Stimulated activated CD4-positive, alpha-beta T cell treated with anti-CD3 and anti-CD28 coated beads, TNF-alpha, amount 100 ng/mL, for 4 hours (primary cell): ENCODE results near the gene ZNF428.
"Not testable (repeated sequence)": the region's sequence is repeated elsewhere in the genome, so short reads cannot be mapped to it uniquely, and the experiment has no call there.

ENCODE experiments used
- DNase-seq, 3 experiments: peaks; one replicate each; pipeline ENCODE4 v3.0.0-alpha.2; 2020; ENCODE audit warnings: low read depth in 3 of 3

The ZNF428 gene

DNA sequence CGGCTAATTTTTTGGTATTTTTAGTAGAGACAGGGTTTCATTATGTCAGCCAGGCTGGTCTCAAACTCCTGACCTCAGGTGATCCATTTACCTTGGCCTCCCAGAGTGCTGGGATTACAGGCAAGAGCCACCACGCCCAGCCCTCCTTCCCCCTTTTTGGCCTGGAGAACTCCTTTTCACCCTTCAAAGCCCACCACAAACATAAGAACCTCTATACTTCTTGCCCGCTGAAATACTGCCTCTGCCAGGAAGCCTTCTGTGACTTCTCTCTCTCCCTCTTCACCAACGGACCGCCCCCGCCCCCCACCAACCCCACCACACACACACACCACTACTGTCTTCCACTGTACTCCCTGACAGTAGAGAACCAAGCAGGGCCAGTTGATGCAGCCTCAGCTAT is 2.5 kb downstream of the ZNF428 start:
- no peak for DNase-seq

DNA sequence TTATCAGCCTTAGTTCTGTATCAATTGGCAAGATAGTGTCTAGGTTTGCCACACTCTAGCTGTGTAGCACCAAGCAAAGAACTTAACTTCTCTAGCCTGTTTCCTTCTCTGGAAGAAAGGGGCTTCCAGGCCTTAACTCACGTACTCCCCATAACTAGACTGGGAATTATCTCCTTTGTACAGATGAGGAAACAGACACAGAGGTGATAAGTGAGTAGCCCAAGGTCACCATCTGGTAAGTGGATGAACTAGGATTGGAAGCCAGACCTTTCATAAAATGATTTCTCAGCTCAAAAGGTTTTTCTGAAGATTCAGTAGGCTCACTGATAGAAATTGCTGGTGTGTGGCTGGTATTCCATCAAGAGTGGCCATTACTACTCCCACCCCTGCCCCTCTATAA is 3.1 kb downstream of the ZNF428 start:
- no peak for DNase-seq

DNA sequence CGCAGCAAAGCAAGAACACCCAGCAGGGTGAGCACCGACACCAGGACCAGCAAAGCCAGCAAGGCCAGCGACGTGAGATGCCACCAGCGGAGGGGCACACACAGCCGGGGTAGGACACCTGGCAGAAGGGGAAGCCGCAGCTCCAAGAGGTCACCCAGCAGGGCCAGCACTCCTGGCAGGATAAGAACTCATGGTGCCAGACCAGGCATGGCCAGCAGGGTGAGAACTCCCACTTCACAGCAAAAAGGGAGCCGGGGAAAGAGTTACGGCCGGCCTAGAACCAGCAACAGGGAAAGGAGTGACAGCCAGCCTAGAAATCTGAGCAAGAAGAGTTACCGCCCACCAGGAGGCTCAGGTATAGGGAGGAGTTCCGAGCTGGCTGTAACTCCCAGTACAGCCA is 7.1 kb downstream of the ZNF428 start:
- DNase-seq: no peak

DNA sequence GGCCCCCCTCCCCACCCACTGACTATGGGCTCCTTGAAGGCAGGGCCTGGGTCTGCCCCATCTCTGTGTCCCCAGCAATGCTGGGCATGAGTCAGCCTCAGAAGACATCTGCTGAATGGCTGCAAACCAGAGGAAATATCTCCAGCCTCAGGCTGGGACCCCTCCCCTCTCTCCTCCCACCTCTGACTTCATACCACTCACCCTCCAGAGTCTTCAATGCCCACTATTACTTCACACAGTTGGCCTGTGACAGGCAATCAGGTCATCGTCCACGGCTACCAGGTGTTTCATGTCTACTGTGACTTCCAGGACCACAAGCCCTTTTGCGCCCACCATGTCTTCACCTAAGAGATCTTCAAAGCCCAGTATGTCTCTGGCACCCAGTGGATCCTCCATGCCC is 7.6 kb downstream of the ZNF428 start, which contains the start of gene SRRM5:
Gene SRRM5, plus strand, starts transcription at position 301 of the 400 bp plus-strand sequence. Its CDS starts 34 bp downstream, at position 335.
- no peak for DNase-seq

DNA sequence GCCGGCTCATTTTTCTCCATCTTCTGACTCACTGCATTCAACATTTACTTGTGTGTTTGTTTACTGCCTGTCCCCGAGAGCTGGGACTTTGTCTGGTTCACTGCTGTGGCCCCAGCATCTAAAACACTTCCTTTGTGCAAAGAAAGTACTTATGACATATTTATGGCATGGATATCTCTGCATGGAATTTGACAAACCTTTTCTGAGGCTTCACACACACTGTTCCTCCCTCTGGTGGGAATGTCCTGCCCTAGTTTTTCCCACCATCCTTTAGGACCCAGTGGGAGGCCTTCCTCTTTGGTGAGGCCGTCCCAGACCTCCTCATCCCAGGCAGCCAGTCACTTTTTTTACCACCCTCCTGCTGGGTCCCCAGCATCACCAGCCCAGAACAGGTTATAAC is 8.9 kb downstream of the ZNF428 start:
- no peak for DNase-seq

DNA sequence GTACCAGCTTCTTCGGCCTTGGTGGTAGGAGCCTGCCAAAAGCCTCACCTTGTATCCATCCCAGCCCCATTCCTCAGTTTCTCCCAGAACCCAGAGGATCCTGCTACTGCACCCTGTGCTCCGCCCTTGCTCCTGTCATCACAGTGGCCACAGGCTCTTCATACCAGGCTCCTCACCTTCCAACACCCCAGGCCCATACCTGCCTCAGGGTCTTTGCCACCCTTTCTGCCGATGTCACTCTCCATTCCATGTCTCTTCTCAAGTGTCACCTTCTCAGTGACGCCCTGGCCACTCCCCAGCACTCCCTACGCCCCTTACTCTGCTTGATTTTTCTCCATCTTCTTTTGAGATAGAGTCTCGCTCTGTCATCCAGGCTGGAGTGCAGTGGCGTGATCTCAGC is 9.6 kb downstream of the ZNF428 start:
- DNase-seq: no peak

DNA sequence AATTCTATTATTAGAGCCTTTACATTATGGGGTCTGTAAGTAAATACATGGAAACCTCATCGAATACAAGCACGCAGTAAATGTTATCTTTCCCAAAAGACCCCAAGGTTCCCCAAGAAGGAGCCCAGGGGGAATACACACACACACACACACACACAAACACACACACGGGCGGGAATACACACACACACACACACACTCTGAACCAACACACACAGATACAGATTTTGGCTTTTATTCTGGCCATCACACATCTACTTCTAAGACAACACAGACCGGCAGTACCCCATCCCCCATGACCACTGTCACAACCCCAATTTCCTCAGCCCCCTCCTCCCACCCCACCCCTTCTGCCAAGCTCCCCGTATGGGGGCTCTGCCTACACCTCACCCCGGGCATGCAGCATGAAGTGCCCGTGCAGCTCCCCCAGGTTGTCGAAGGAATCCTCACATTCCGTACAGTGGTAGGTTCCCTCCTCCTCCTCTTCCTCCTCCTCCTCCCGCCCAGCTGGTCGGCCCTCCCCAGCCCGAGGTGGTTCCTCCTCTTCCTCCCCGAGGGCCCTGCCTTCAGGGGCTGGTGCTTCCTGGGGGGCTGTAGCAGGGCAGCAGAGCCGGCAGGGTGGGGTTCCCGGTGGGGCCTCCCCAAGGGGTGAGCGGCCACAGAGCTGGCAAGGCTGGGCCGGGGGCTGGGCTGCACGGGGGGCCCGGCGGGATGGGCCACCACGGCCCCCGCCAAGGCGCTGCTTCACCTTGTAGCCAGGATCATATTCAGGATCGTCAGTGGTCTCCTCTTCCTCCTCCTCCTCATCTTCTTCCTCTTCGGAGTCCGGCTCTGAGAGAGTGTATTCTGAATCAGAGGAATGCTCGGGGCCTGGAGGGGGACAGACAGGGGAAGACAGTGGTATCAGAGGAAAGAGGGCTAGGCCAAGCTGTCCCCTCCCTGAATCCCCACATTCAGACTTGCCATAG is 11.9 kb downstream of the ZNF428 start:
- DNase-seq: no peak

DNA sequence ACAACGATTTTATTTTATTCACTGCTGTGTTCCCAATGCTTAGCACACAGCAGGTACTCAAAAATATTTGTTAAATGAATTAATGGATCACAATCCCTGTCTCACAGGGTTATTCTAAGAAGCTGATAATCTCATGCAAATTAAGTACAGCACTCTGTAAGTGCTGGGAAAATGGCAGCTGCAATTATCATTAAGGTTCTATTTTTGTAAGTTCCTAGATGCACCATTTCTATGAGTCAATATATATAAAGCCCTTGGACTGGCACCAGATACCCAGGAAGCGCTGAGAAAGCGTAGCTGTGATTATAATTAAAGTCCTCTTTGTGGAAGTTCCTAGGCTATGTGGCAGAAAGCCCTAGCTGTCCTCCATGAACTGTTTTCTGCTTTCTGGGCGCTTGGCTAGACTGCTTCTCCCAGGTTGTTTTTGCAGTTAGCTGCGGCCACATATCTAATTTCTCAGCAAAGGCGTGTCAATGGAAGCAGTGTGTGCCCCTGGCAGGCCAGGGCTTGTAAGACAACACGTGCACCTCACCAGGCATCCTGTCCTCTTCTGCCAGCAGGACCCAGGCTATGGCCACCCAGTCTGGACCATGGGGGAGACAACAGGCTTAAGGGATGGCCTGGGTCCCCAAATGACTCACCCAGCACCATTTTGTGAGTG is 12.7 kb downstream of the ZNF428 start:
- no peak for DNase-seq

DNA sequence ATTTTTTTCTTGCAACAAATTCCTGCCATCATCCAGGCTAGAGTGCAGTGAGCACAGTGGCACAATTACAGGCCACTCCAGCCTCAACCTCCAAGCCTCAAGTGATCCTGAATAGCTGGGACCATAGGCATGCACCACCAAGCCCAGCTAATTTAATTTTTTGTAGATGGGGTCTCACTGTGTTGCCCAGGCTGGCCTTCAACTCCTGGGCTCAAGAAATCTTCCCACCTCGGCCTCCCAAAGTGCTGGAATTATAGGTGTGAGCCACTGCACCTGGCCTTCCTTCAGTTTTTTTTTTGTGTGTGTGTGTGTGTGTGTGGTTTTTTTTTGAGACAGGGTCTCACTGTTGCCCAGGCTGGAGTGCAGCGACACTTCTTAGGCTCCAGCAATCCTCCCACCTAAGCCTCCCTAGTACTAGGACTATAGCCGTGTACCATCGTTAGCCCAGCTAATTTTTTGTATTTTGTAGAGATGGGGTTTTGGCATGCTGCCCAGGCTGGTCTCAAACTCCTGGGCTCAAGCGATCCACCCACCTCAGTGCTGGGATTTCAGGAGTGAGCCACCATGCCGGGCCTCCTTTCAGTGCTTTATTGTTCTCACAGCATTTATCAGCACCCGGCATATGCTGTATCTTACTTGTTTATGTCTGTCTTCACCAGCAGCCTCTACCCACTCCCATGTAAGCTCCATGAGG is 13.4 kb downstream of the ZNF428 start:
- DNase-seq: no peak

DNA sequence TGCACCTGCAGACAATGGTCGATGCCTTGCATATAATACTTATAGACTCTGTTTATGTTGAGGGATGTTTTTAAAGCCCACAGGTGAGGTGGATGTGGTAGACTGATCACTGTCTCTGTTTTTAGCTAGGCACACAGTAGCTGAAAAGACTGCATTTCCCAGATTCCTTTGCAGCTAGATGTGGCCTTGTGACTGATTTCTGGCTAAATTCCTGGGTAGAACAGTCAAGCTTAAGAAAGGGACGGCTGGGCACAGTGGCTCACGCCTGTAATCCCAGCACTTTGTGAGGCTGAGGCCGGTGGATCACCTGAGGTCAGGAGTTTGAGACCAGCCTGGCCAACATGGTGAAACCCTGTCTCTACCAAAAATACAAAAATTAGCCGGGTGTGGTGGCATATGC is 19.1 kb downstream of the ZNF428 start:
- DNase-seq: not testable (repeated sequence)

DNA sequence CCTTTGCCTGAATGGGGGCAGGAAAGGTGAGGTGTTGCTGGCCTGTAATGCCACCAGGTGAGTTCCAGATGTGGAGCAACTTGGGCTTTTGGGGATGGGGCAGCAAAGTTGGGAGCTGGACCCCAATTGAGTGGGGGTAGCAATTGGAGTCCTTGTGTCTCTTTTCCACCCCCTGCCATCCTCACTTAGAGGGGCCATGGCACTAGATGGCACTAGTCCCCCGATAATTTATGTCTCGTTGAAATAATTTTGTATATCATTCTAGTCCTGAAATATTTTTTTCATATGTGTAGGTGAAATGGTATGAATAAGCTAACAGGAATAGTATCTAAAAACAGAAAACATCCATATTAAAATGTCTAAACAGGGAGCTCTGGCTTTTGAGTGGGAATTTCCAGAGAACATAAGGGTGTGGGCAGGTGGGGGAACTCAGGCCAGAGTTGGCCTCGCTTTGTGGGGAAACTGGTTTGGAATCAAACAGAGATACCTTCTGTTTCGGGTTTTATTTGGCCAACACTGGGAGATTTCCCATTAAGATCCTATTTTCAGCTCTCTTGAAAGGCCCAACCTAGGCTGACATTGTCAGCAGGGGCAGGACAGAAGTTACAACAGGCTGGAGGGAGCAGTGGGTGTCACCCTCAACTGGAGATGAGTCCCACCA is 19.7 kb downstream of the ZNF428 start:
- no peak for DNase-seq

DNA sequence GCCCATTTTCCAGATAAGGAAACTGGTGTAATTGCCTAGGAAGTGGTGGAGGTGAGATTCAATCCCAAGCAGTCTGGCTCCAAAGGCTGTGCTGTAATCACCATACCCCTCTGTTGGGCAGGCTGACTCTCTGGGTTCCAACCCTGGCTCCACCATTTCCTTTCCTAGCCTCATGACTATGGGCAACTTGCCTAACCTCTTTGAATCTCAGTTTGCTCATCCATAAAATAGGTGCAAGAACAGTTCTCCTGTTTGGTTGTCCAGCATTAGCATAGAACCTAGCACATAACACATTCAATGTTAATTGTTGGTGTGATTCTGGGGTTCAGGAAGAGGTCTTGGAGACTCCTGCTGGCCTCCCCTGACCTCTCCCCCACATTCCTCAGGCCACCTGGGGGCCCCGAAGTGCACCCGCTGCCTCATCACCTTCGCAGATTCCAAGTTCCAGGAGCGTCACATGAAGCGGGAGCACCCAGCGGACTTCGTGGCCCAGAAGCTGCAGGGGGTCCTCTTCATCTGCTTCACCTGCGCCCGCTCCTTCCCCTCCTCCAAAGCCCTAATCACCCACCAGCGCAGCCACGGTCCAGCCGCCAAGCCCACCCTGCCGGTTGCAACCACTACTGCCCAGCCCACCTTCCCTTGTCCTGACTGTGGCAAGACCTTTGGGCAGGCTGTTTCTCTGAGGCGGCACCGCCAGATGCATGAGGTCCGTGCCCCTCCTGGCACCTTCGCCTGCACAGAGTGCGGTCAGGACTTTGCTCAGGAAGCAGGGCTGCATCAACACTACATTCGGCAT is 20.8 kb downstream of the ZNF428 start:
- DNase-seq: no peak

DNA sequence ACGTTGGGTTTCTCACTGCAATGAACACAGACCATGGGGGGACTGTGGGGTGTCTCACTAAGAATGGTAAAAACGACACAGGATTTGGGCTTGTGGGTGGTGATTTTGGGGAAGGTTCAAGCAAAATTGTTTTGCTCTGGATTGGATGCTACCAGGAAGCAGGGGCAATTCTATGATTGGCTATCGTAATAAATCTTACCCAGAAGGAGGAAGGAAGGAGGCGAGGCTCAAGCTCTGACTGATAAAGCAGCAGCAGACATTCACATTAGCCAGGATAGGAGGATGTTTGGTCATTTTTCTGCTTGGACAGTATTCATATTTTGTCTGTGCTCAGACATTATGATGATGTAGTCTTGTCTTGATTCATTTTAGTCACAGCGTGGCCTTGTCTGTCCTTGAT is 21.6 kb downstream of the ZNF428 start:
- DNase-seq: no peak

DNA sequence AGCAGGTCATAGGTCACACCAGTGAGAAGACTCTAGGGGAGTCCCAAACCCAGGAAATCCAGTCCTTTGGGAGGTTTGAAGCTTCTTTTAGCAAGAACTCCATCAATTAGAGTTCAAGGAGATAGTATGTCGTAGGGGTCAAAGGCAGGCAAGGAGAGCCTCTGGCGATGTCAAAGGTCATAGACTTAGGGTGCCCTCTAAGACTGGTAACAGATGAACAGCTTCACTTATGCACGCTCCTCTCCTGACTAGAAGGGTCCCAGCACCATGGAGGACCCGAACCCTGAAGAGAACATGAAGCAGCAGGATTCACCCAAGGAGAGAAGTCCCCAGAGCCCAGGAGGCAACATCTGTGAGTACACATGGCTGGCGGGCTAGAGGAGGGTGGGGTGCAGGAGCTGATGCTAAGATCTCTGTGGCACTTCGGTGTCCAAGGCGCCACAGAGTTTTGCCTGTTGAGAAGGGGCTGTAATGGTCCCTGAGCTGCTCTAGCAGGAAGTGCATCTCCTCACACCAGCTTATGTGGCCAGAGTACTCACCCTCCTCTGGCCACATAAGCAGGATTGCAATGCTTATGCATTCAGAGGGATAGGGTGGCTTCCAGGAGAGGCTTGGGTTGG is 22.5 kb downstream of the ZNF428 start:
- no peak for DNase-seq

DNA sequence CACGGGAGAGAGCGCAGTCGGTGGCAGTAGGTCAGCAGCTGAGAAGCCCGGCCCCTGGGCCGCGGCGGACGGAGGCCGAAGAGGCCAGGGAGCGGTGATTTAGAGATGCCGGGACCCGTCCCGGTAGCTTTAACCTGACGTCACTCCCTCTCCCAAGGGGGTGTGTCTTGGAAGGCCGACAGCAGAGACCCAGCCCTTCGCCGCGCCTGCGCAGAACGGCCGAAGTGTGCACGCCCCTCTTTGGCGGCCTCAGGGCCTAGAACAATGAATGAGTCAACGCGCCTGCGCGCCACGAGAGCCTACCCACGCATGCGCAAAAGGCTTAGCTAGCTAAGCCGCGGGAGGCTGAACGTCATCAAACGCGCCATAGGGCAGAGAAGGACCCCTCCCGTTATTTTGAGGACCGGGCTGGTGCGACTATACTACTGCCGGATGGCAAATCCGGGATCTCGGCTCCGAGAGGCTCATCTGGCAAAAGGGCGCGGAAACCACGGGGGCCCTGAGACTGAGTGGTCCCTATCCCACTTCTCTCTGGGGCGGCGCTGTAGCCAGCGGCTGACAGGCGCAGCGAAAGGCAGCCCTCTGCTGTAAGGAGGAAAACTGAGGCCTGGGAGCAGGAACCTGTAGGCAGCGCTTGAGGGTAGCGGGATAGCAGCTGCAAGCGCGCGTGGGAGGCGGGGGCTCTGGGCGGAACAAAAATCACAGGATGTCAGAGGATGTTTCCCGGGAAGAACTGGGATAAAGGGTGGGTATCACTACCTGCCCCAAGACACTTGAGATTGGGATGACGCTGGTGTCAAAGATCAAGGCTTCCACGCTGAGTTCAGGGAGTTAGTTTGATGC is 23.2 kb downstream of the ZNF428 start, which contains the start of the genes IRGQ and ZNF576:
Gene IRGQ, minus strand, starts transcription at position 136 of the 843 bp plus-strand sequence. CDS start 796 bp downstream, outside the sequence.
Gene ZNF576, plus strand, starts transcription at position 597 of the 843 bp plus-strand sequence. CDS start 514 bp downstream, outside the sequence.
- DNase-seq: peak; percentile 100

DNA sequence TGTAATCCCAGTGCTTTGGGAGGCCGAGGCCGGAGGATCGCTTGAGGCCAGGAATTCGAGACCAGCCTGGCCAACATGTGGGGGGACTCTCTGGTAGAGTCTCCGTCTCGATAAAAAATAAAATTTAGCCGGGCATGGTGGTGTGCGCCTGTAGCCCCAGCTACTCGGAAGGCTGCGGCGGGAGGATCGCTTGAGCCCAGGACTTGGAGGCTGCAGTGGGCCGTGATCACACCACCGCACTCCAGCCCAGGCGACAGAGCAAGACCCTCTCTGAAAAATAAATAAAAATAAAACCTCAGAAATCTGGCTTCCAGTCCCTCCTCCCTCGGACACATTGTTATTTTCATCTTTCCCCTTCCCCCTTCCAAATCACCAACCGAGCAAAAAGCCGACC is 23.8 kb downstream of the ZNF428 start:
- no peak for DNase-seq

DNA sequence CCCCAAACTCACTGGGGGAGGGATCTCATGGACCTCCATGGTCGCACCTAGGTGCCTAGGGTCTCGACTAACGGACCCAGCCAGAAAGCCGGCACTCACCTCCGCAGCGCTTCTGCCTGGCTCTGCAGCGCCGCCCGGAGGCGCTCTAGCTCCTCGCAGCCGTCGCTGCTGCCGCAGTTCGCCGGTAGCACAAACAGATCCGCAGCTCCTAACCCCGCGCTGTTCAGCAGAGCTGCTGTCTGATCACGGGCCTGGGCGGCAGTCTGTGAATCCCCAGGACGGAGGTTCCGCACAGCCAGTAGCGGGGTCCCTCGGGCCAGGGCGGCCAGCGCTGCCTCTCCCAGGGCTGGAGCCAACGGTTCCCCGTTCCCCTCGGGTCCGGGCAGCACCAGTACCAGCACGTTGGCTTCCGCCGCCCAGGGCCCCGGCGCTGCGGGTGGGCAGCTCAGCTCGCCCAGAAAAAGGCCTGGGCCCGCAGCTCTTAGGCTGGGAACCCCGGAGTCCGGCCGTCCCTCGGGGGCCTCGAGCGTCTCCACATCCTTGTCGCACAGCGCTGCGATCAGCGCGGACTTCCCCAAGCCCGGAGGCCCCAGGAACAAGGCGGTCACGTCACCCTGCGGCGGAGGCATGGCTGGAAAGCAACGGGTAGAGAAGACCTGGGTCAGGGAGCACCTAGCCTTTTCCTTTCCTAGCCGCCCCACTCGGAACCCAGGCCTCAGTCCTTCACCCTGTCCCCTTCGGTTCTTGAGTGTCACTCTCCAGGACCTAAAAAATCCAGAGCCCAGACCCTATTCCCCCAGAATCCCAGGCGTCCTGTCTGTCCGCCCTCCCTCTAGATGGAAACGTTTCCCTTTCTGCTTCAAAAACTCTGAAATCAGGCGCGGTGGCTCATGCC is 24.5 kb downstream of the ZNF428 start:
- DNase-seq: peak; percentile 49 to 53 (median 50)

DNA sequence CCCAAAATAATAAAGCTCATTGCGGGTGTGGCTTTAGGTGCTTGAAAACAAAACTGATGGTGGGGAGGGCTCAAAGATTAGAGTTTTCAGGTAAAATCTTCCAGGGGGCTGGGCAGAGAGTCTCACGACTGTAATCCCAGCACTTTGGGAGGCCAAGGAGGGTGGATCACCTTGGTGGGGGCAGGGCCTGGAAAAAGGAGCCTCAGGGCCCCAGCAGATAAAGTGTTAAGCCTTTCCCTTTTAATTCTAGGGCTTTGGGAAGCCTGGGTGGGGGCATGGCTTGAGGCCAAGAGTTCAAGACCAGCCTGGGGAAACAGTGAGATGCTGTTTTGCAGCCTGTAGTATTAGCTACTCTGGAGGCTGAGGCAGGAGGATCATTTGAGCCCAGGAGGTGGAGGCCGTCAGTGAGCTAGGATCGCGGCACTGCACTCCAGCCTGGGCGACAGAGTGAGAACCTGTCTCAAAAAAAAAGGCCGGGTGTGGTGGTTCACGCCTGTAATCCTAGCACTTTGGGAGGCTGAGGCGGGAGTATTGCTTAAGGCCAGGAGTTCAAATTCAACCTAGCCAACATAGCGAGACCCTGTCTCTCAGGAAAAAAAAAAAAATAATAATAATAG is 25.2 kb downstream of the ZNF428 start:
- DNase-seq: no peak
